Testis (tissue), 3 donors: ENCODE results near the gene IFNL2. TPM values are rescaled to one million over a fixed set of nuclear protein-coding genes. Genes with fewer than 3 reads are reported as not detected.
A peak's percentile ranks its signal among the peaks of the same experiment; 100 is the strongest.
"Not testable (repeated sequence)": the region's sequence is repeated elsewhere in the genome, so short reads cannot be mapped to it uniquely, and the experiment has no call there.

Experiments
- DNase-seq: peaks from one replicate; pipeline ENCODE4 v3.0.0-alpha.2; 2019
- H3K27ac ChIP-seq, 2 donors: fragments of 200-600 bp; sonication (generic); one replicate each; pipeline ENCODE4 v1.5.1; 2019
- H3K27me3 ChIP-seq: fragments of 200-600 bp; sonication (generic); one replicate; pipeline ENCODE4 v1.5.1; 2019
- H3K36me3 ChIP-seq: fragments of 200-600 bp; sonication (generic); one replicate; pipeline ENCODE4 v1.5.1; 2017; ENCODE audit warnings: low read depth; ENCODE audit errors: missing control alignments
- H3K4me1 ChIP-seq: fragments of 200-600 bp; sonication (generic); one replicate; pipeline ENCODE4 v1.5.1; 2019
- H3K4me3 ChIP-seq, 2 donors: fragments of 200-600 bp; sonication (generic); one replicate each; pipeline ENCODE4 v1.5.1; 2017 to 2019
- H3K9me3 ChIP-seq: fragments of 200-600 bp; sonication (generic); one replicate; pipeline ENCODE4 v1.5.1; 2017
- POLR2A ChIP-seq: fragments of 450-650 bp; IDR thresholded peaks from one replicate; pipeline ENCODE4 v1.6.1; 2017; ENCODE audit warnings: antibody characterized with exemption, mild to moderate bottlenecking, moderate library complexity
- WGBS, 2 donors: methylation state at CpG; one replicate each; pipeline ENCODE4 v1.1.5; 2018; 5-methylcytosine and 5-hydroxymethylcytosine counted together
- intact Hi-C: fragments of 100-400 bp; cut with DNase I; formaldehyde crosslinking; loops from one replicate; pipeline ENCODE4 v1.15.1; 2023; ENCODE audit warnings: low total_unique reads
- polyA plus RNA-seq: library from polyadenylated mRNA; stranded (reverse); fragments of 350-450 nt; fragmentation: Illumina TruSeq; extraction: RNeasy Lipid Tissue Mini Kit (QIAGEN cat#74804); gene quantifications from one replicate; pipeline ENCODE4 v1.2.3, GENCODE V29; 2014; ENCODE audit warnings: low read depth, low replicate concordance; ENCODE audit not compliant: insufficient read depth
- total RNA-seq, 2 donors: library from RNA; depleted of rRNA; stranded (reverse); fragments of >200 nt; gene quantifications; one replicate each; pipeline ENCODE4 v1.2.3, GENCODE V29; 2016
- TF ChIP-seq, protein P1 (sequence below), 3 experiments: fragments of 450-650 bp in 2 of 3; fragments of 200-600 bp in 1 of 3; sonication (generic) in 1 of 3; IDR thresholded peaks; one replicate each; pipeline ENCODE4 v1.5.1; 2016 to 2019; ENCODE audit warnings: antibody characterized with exemption in 3 of 3, mild to moderate bottlenecking in 2 of 3, moderate library complexity in 1 of 3

IFNL2 gene
- total and polyA plus RNA-seq, 3 donors from 2014 or later = 0.43 TPM; not detected in 2

DNA sequence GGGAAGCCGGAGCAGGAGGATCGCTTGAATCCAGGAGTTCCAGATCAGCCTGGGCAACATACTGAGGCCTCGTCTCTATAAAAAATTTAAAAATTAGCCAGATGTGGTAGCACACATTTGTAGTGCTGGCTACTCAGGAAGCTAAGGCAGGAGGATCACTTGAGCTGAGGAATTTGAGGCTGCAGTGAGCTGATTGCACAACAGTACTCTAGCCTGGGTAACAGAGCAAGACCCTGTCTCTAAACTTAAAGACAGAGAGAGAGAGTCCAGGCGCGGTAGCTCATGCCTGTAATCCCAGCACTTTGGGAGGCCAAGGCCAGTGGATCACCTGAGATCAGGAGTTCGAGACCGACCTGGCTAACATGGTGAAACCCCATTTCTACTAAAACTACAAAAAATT, 27.8 kb upstream of the IFNL2 start:
- Histone ChIP-seq H3K9me3 (no peaks in the 10 kb centered on the region), H3K4me1 (no peaks in the 10 kb centered on the region), H3K27ac (no peak overlapping the region), H3K36me3 (no peaks in the 10 kb centered on the region), H3K4me3 (no peak overlapping the region), H3K27me3 (no peaks in the 10 kb centered on the region)
- no peak for DNase-seq
- intact Hi-C loops = no loop called here
- WGBS, 2 donors = 90% methylated on average over 7 of the region's 7 CpGs
- TF ChIP-seq, protein P1, sequence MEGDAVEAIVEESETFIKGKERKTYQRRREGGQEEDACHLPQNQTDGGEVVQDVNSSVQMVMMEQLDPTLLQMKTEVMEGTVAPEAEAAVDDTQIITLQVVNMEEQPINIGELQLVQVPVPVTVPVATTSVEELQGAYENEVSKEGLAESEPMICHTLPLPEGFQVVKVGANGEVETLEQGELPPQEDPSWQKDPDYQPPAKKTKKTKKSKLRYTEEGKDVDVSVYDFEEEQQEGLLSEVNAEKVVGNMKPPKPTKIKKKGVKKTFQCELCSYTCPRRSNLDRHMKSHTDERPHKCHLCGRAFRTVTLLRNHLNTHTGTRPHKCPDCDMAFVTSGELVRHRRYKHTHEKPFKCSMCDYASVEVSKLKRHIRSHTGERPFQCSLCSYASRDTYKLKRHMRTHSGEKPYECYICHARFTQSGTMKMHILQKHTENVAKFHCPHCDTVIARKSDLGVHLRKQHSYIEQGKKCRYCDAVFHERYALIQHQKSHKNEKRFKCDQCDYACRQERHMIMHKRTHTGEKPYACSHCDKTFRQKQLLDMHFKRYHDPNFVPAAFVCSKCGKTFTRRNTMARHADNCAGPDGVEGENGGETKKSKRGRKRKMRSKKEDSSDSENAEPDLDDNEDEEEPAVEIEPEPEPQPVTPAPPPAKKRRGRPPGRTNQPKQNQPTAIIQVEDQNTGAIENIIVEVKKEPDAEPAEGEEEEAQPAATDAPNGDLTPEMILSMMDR (IDR thresholded peaks at IDR 0.05) = no peak

DNA sequence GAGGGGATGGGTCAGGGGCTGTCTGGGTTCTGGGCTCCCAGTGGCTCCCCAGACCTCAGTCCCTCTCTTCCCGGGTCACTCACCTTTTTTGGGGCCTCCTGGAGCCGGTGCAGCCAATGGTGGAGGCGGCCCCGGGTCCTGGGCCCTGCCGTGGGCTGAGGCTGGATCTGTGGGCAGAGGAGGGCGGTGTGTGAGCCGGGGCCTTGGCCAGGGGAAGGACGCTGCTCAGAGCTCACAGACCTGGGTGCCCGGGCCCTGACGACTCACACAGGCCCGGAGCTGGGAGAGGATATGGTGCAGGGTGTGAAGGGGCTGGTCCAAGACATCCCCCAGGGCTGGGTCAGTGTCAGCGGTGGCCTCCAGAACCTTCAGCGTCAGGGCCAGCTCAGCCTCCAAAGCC, 24.5 kb upstream of the IFNL2 start:
- H3K27me3 ChIP-seq, H3K4me1 ChIP-seq, intact Hi-C loops, H3K4me3 ChIP-seq, DNase-seq, H3K27ac ChIP-seq, H3K36me3 ChIP-seq, H3K9me3 ChIP-seq: not testable (repeated sequence)
- 73 to 95% methylated on average over 3 to 9 of the region's 13 CpGs for WGBS, 2 donors

DNA sequence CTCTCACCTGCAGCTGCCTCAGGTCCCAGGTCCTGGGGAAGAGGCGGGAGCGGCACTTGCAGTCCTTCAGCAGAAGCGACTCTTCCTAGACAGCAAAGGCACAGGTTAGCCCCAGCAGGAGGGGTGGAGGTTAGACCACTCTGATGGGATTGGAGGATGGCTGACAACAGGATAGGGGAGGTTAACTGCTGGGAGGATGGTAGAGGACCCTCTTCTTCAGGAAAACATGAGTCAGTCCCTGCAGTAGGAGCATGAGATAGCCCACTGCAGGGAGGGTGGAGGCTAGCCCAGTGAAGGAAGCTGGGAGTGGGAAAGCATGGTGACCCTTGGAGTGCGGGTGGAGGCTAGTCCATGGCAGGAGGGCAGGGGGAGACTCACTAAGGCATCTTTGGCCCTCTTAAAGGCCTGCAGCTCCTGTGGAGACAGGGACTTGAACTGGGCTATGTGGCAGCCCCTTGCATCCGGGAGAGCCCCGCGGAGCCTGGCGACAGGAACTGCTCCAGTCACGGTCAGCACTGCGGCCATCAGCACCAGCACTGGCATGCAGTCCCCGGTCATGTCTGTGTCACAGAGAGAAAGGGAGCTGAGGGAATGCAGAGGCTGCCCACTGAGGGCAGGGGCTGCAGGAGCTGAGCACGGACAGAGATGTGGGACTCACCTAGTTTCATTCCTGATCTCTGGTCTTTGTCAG, 23.6 kb upstream of the IFNL2 start, which contains the start of gene IFNL3:
TSS of gene IFNL3 (minus strand) at position 597 of the 691 bp plus-strand sequence. CDS start at position 558, 39 bp downstream.
- H3K27ac ChIP-seq, H3K36me3 ChIP-seq, H3K9me3 ChIP-seq, DNase-seq, H3K27me3 ChIP-seq, H3K4me1 ChIP-seq, H3K4me3 ChIP-seq, intact Hi-C loops: not testable (repeated sequence)
- 82 to 85% methylated on average over 5 to 9 of the region's 12 CpGs for WGBS, 2 donors

DNA sequence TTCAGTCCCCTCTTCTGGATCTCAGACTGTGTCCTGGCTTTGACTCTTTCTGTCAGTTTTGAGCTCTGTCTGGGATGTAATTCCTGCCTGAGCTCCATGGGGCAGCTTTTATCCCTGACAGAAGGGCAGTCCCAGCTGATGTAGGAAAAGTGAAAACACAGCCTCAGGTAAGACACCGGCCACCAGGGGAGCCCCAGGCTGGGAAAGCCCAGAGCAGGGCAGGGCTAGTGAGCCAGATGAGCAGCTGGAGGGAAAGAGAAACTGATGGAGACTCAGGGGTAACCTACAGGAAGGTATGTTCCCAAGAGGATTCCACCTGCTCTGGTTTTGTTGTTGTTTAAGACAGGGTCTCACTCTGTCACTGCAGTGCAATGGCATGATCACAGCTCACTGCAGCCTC, 23.0 kb upstream of the IFNL2 start:
- H3K4me3 ChIP-seq, H3K9me3 ChIP-seq, intact Hi-C loops, H3K27ac ChIP-seq, H3K36me3 ChIP-seq, DNase-seq, H3K27me3 ChIP-seq, H3K4me1 ChIP-seq: not testable (repeated sequence)
- WGBS, 2 donors = no CpG with 5 or more reads among the region's 1 CpG

DNA sequence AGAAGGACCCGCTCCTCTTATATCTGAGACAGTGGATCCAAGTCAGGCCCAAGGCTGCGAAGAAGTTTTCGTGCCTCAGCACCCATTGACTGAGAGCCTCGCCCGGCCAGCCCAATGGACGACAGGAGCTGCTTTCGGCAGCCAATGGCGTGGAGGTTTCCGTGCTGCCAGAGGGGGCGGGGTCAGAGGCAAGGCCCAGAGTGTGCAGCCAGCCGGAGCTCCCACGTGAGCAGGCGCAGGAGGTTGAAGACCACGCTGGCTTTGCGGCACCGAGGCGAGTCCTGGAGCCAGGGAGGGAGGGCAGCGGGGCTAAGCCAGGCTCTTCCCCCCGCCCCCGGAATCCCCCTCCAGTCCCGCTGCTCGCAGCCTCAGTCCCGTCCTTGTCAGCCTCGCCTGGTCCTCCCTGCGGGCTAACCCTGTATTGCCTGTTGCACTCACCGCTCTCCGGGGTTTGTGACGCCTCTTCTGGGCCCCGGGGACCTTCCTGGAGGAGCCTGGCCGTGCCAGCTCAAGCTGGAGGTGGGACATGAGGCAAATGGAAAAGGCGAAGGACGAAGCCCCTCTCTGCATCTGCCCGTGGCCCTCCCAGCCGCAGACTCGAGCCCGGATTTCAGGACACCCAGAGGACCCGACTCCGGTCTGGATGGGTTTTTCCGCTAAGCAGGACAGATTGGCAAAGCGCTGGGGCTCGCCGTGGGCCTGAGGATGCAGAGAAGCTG, 21.1 kb upstream of the IFNL2 start:
- WGBS, 2 donors = 16% methylated on average over 26 to 41 of the region's 42 CpGs
- intact Hi-C loops = no loop called here
- Histone ChIP-seq H3K36me3 (no peaks in the 10 kb centered on the region), H3K27ac (no peak overlapping the region), H3K9me3 (no peaks in the 10 kb centered on the region), H3K4me3 (peak overlapping the region; percentile 10 to 40), H3K4me1 (no peaks in the 10 kb centered on the region), H3K27me3 (no peaks in the 10 kb centered on the region)
- DNase-seq = peak; percentile 80
- TF ChIP-seq POLR2A = no peak
- TF ChIP-seq, protein P1 (IDR thresholded peaks at IDR 0.05) = no peak

DNA sequence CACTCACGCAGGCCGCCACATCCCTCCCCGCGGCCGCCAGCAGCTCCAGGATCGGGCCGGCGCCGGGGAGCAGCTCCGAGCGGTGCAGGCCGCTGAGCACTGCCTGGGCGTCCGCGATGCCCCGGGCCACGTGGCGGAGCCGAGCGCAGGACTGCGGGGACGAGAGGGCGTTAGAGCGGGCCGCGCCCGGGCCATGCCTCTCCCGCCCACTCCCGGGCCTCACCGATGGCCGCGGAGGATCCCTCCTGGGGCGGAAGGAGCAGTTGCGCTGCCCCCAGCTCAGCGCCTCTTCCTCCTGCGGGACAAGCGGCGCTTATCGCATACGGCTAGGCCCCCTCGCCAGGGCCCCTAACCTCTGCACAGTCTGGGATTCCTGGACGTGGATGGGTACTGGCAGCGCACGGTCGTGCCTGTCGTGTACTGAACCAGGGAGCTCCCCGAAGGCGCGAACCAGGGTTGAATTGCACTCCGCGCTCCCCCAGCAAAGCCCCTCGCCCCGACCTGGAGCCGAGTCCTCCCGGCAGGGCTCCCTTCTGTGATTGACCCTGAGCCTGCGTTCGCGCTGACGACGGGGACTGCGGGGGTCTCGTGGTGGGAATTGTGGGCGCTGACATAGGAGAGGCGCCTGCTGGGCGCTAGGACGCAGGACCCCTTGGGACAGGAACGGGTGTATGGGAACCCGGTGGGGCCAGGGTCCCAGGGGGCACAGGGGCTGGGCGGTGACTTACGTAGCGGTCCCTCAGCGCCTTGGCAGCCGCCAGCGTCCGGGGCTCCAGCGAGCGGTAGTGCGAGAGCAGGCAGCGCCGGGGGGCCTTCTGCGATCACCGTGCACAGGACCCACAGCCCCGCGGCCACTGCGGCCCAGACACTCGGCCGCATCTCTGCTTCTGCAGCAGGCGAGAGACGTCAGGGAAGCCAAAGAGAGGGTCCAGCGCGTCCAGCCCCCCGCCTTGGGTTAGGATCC, 20.2 kb upstream of the IFNL2 start:
- no peaks in the 10 kb centered on the region for H3K4me1 ChIP-seq
- H3K27me3 ChIP-seq = no peaks in the 10 kb centered on the region
- DNase-seq = no peak
- H3K27ac ChIP-seq = no peak overlapping the region
- WGBS, 2 donors = 7% methylated on average over 71 of the region's 92 CpGs; no CpG with 5 or more reads in 1 of the 2 donors
- intact Hi-C loops = no loop called here
- peak overlapping the region; percentile 10 to 40 for H3K4me3 ChIP-seq
- no peak for TF ChIP-seq POLR2A
- TF ChIP-seq, protein P1 (IDR thresholded peaks at IDR 0.05) = no peak
- no peaks in the 10 kb centered on the region for H3K36me3 ChIP-seq
- H3K9me3 ChIP-seq = no peaks in the 10 kb centered on the region
